ENCODE measurements around the gene KCNK7. TPM values are rescaled to one million over a fixed set of nuclear protein-coding genes. Genes with fewer than 3 reads are reported as not detected.

Gene KCNK7
- polyA plus RNA-seq, 5 donors: 0.18 to 0.85 (median 0.55) TPM

Other genes with a start within 250 kb of the KCNK7 start
- gene TIGD3, start 241.0 kb downstream of the KCNK7 start, polyA plus RNA-seq (ENCODE audit: insufficient read depth in 1 of 5, insufficient read length in 5 of 5, low replicate concordance in 1 of 5): under 1 TPM; 0.10 to 0.28 (median 0.21) TPM
- 10 to 100 TPM in 4 of 5 donors, 1 to 10 TPM in 1; 9.8 to 14.5 (median 13.3) TPM for gene SLC25A45, start 213.2 kb downstream of the KCNK7 start, polyA plus RNA-seq (ENCODE audit: insufficient read depth in 1 of 5, insufficient read length in 5 of 5, low replicate concordance in 1 of 5)
- 10 to 100 TPM; 12.2 to 23.4 (median 17.9) TPM for gene FRMD8, start 209.2 kb downstream of the KCNK7 start, polyA plus RNA-seq (ENCODE audit: insufficient read depth in 1 of 5, insufficient read length in 5 of 5, low replicate concordance in 1 of 5)
- 100 to 1,000 TPM; 119 to 179 (median 132) TPM for gene NEAT1, start 173.0 kb downstream of the KCNK7 start, polyA plus RNA-seq (ENCODE audit: insufficient read depth in 1 of 5, insufficient read length in 5 of 5, low replicate concordance in 1 of 5)
- 100 to 1,000 TPM; 547 to 979 (median 604) TPM for gene MALAT1, start 96.8 kb downstream of the KCNK7 start, polyA plus RNA-seq (ENCODE audit: insufficient read depth in 1 of 5, insufficient read length in 5 of 5, low replicate concordance in 1 of 5)
- 10 to 100 TPM; 47.2 to 77.3 (median 55.2) TPM for gene SCYL1, start 70.7 kb downstream of the KCNK7 start, polyA plus RNA-seq (ENCODE audit: insufficient read depth in 1 of 5, insufficient read length in 5 of 5, low replicate concordance in 1 of 5)
- gene LTBP3, start 37.4 kb downstream of the KCNK7 start, polyA plus RNA-seq (ENCODE audit: insufficient read depth in 1 of 5, insufficient read length in 5 of 5, low replicate concordance in 1 of 5): 100 to 1,000 TPM; 184 to 305 (median 276) TPM
- gene ZNRD2, start 25.3 kb downstream of the KCNK7 start, polyA plus RNA-seq (ENCODE audit: insufficient read depth in 1 of 5, insufficient read length in 5 of 5, low replicate concordance in 1 of 5): 10 to 100 TPM; 39.0 to 70.6 (median 56.0) TPM
- 10 to 100 TPM; 20.5 to 47.9 (median 28.7) TPM for gene FAM89B, start 23.3 kb downstream of the KCNK7 start, polyA plus RNA-seq (ENCODE audit: insufficient read depth in 1 of 5, insufficient read length in 5 of 5, low replicate concordance in 1 of 5)
- gene EHBP1L1, start 19.7 kb downstream of the KCNK7 start, polyA plus RNA-seq (ENCODE audit: insufficient read depth in 1 of 5, insufficient read length in 5 of 5, low replicate concordance in 1 of 5): 10 to 100 TPM; 25.0 to 47.6 (median 36.5) TPM
- 10 to 100 TPM; 32.5 to 72.7 (median 49.3) TPM for gene MAP3K11, start 18.4 kb upstream of the KCNK7 start, polyA plus RNA-seq (ENCODE audit: insufficient read depth in 1 of 5, insufficient read length in 5 of 5, low replicate concordance in 1 of 5)
- gene PCNX3, start 20.0 kb upstream of the KCNK7 start, polyA plus RNA-seq (ENCODE audit: insufficient read depth in 1 of 5, insufficient read length in 5 of 5, low replicate concordance in 1 of 5): 10 to 100 TPM; 15.5 to 35.0 (median 20.9) TPM
- gene SIPA1, start 42.3 kb upstream of the KCNK7 start, polyA plus RNA-seq (ENCODE audit: insufficient read depth in 1 of 5, insufficient read length in 5 of 5, low replicate concordance in 1 of 5): 10 to 100 TPM; 32.6 to 55.0 (median 40.6) TPM
- gene RELA, start 67.1 kb upstream of the KCNK7 start, polyA plus RNA-seq (ENCODE audit: insufficient read depth in 1 of 5, insufficient read length in 5 of 5, low replicate concordance in 1 of 5): 10 to 100 TPM; 43.0 to 68.0 (median 53.2) TPM
- 10 to 100 TPM; 52.2 to 68.8 (median 62.9) TPM for gene KAT5, start 116.5 kb upstream of the KCNK7 start, polyA plus RNA-seq (ENCODE audit: insufficient read depth in 1 of 5, insufficient read length in 5 of 5, low replicate concordance in 1 of 5)
- 10 to 100 TPM; 32.4 to 67.8 (median 41.4) TPM for gene RNASEH2C, start 125.0 kb upstream of the KCNK7 start, polyA plus RNA-seq (ENCODE audit: insufficient read depth in 1 of 5, insufficient read length in 5 of 5, low replicate concordance in 1 of 5)
- 1 to 10 TPM; 2.2 to 4.2 (median 3.4) TPM for gene AP5B1, start 185.2 kb upstream of the KCNK7 start, polyA plus RNA-seq (ENCODE audit: insufficient read depth in 1 of 5, insufficient read length in 5 of 5, low replicate concordance in 1 of 5)
- gene OVOL1, start 191.3 kb upstream of the KCNK7 start, polyA plus RNA-seq (ENCODE audit: insufficient read depth in 1 of 5, insufficient read length in 5 of 5, low replicate concordance in 1 of 5): under 1 TPM; 0.07 to 0.60 (median 0.29) TPM
- 1 to 10 TPM; 1.6 to 5.2 (median 3.1) TPM for gene SNX32, start 238.2 kb upstream of the KCNK7 start, polyA plus RNA-seq (ENCODE audit: insufficient read depth in 1 of 5, insufficient read length in 5 of 5, low replicate concordance in 1 of 5)

All from right lung (tissue), 5 donors.